NCI-H524 treated with DMSO at 0.1 percent for 48 hours (cell line): ENCODE results near the gene TERB1.

Experiments
- DNase-seq: peaks from one replicate; lab custom pipeline; 2025; lab: John Stamatoyannopoulos, UW

Gene TERB1

GRCh38 chr16:66741950-66742808 lies 59.2 kb downstream of the TERB1 start:
- no peak for DNase-seq

DNA sequence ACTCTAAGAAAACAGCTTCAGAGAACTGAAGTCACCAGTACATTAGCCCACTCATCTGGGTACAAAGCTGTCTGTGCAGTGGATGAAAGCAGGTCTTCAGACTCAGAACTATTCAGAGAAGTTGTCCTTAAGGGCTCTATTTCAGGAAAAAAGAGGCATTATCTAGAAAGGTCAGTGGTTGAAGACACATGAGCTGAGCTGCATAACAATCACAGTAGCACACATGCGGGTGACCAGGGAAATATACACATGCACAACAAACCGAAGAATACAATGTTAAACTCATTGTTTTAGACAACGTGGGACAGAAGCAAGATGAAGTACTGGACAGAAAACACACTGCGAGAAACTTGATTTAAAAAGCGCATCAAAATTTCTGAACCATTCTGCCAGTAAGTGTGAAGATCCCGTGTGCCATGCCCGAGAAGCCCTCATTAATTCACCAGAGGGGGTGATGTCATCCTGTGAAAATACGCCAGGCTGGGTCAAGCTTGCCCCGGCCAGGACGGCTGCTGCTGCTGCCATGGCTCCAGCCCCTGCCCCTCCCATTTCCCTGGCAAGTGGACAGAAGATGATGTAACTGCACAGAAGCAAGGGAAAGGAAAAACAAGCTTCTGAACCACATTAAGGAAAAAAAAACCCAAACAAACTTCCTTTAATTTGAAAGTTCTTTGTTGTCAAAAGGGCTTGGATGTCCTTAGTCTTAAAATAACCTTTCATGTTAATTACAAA lies 60.0 kb downstream of the TERB1 start:
- DNase-seq = no peak

GRCh38 chr16:66740533-66740932 lies 60.9 kb downstream of the TERB1 start:
- no peak for DNase-seq

DNA sequence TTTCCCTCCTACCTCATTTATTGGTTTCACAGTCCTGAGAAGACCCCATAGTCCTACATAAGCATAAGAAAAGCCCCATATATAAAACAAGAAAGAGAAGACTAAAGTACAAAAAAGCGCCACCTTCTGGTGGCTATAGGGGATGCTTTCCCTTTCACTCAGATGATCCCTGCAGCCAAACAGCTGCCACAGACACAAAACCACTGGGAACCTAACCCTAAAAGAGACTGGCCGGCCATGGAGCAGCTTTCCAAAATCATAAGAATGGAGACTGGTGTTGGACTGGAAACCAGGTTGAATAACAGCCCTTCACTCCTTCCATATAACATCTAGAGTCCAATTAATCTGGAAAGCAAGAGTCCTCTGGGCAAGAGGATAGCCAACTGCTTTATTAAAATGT lies 61.4 kb downstream of the TERB1 start:
- DNase-seq = peak; percentile 5

GRCh38 chr16:66735891-66736290 lies 65.5 kb downstream of the TERB1 start:
- no peak for DNase-seq

GRCh38 chr16:66731101-66731500 lies 70.3 kb downstream of the TERB1 start:
- no peak for DNase-seq

- no peak for DNase-seq
Observed at GRCh38 chr16:66728804-66729203, 72.6 kb downstream of the TERB1 start.

DNA sequence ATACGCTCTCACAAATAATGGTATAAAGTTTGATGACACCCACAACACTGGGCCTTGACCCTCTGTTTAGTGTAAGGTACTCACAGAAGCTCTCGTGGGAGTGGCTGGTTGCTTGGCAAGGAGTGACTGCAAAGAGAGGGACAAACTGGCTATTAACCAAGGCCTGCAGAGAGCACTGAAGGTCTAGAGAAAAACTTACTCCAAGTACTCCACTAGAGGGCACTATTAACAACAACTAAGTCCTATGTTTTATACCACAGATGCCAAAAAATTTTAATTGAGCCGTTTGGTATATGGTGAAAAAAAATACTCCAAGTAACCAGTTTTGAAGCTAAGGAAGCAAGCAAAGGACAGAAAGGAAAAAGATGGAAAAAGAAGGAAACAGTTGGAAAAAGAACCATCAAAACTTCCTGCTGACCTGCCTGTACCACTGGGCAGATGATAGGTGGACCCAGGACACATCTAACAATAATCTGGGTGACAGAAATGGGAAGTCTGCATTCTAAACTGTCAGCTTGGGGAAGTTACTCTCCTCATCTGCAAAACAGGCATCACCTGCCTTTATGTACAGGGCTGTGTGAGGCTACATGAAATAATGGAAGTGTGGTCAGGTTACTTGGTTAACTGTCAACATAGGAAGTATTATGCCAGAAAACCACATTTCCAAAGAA lies 73.1 kb downstream of the TERB1 start:
- DNase-seq = peak; percentile 25

GRCh38 chr16:66720766-66721165 lies 80.6 kb downstream of the TERB1 start:
- no peak for DNase-seq

- no peak for DNase-seq
Observed at GRCh38 chr16:66719246-66719645, 82.1 kb downstream of the TERB1 start.

DNA sequence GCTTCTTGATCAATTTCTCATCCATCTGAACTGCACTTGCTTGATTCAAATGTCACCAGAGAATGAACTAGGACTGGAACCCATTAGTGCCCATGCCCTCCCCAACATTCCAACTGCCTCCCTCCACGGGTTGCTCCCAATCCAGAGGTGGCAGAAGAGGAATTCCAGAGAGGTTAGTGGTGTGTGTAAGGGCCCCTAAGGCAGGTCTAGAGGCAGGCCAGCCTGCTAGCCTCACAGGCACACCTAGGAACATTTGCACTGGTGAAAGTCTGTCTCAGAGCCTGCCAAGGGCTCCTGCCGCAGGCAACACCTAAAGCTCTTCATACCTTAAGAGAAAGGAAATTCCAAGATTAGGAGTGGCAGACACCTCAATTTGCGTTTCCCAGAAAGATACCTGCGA lies 83.6 kb downstream of the TERB1 start:
- DNase-seq = no peak

- DNase-seq = no peak
Observed at GRCh38 chr16:66717112-66717675, 84.2 kb downstream of the TERB1 start.

- peak; percentile 18 for DNase-seq
Observed at GRCh38 chr16:66714654-66715307, 86.6 kb downstream of the TERB1 start.

DNA sequence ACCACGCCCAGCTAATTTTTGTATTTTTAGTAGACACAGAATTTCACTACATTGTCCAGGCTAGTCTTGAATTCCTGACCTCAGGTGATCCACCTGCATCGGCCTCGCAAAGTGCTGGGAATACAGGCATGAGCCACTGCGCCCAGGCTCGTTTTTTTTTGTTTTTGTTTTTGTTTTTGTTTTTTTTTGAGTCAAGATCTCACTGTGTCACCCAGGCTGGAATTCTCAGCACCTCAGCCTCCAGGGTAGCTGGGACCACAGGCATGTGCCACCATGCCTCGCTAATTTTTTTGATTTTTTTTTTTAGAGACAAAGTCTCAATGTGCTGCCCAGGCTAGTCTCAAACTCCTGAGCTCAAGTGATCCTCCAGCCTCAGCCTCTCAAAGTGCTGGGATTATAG lies 87.3 kb downstream of the TERB1 start:
- no peak for DNase-seq

GRCh38 chr16:66713076-66713475 lies 88.3 kb downstream of the TERB1 start:
- DNase-seq = no peak

- no peak for DNase-seq
Observed at GRCh38 chr16:66712512-66712911, 88.9 kb downstream of the TERB1 start.

DNA sequence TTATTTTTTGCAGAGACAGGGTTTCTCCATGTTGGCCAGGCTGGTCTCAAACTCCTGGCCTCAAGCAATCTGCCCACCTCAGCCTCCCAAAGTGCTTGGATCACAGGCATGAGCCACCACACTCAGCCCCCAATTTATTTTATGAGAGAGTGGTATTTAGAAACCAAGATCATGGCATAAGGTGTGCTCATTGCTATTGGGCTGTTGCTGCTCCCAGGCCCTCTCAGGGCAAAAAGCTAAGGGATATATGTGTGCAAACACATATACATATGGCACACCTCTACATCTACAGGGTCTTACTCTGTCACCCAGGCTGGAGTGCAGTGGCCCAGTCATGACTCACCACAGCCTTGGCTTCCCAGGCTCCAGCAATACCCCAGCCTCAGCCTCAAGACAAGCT lies 89.8 kb downstream of the TERB1 start:
- DNase-seq = no peak

DNA sequence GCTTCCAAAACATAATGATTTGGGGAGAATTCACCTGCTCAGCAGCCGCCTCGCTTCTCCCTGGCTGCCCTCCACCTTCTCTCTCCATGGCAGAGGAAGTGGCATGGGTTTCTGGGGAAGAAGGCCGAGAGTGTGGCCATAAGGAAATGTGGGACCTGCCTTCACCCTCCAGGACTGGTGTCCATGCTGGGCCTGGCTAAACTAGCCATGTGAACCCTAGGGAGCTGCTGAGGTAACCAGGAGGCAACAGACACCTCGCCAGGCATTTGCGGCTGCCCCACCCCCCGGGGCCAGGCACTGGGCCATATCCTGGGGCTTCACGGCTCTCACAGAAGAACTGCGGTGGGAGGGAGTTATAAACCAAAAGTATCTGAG lies 94.9 kb downstream of the TERB1 start:
- DNase-seq = no peak

DNA sequence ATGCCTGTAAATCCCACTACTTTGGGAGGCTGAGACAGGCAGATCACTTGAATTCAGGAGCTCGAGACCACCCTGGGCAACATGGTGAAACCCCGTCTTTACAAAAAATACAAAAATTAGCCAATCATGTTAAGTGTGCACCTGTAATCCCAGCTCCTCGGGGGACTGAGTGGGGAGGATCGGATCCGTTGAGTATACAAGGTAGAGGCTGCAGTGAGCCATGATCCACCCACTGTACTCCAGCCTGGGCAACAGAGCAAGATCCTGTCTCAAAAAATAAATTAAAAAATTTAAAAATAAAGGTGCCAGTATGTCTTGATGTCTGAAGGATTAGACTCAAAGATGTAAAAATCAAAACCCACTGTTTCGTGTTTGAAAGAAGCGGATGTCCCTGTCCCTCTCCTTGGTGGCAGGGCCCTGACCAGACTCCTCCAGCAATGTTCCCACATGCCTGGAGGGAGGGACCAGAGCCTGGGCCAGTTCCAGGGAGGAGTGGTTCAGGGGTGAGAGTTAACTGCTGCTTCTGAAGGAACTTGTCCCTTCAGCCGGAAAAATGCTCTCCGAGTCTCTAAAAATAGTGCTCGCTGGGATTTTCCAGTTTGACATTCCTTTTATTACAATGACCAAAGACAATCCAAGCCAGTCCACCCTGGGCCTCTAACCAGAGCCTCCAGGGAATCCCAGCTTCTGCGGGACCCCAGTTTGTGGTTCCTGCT lies 95.4 kb downstream of the TERB1 start:
- DNase-seq = no peak
